HepG2 (cell line): ENCODE data around the gene HDLBP. TPM values are rescaled to one million over a fixed set of nuclear protein-coding genes. Genes with fewer than 3 reads are reported as not detected.
A peak's percentile ranks its signal among the peaks of the same experiment; 100 is the strongest.

Experiments used
- ARID2 ChIP-seq: sonication (generic); formaldehyde crosslinking; IDR thresholded peaks from 2 replicates; pipeline ENCODE4 v1.8.1; 2022; ENCODE audit warnings: mild to moderate bottlenecking, missing genetic modification reagents, borderline replicate concordance
- DNMT3B ChIP-seq: conservative IDR thresholded peaks from 2 replicates; pipeline ENCODE4 v1.6.1; 2016; ENCODE audit warnings: missing biosample characterization, control low read depth
- FOXA3 ChIP-seq: IDR thresholded peaks from 2 replicates; pipeline ENCODE4 v1.6.1; 2016; ENCODE audit warnings: missing genetic modification reagents, missing compliant biosample characterization
- FOXM1 ChIP-seq: sonication (generic); formaldehyde crosslinking; IDR thresholded peaks from 2 replicates; pipeline ENCODE4 v1.5.0; 2020; ENCODE audit warnings: missing genetic modification reagents
- HNRNPL ChIP-seq: fragments of 200-400 bp; formaldehyde crosslinking; IDR thresholded peaks from 2 replicates; pipeline ENCODE4 v1.6.1; 2017; ENCODE audit warnings: mild to moderate bottlenecking, low read depth, low read length
- IKZF4 ChIP-seq: sonication (generic); formaldehyde crosslinking; IDR thresholded peaks from 2 replicates; pipeline ENCODE4 v1.5.1; 2020; ENCODE audit warnings: borderline replicate concordance, mild to moderate bottlenecking, low read depth, missing genetic modification reagents; ENCODE audit errors: not compliant biosample characterization
- JUNB ChIP-seq: sonication (generic); formaldehyde crosslinking; IDR thresholded peaks from 2 replicates; pipeline ENCODE4 v1.8.0; 2022; ENCODE audit warnings: missing genetic modification reagents, mild to moderate bottlenecking, borderline replicate concordance
- KAT7 ChIP-seq: IDR thresholded peaks from 2 replicates; pipeline ENCODE4 v1.6.1; 2018; ENCODE audit warnings: borderline replicate concordance, missing compliant biosample characterization
- KDM1A ChIP-seq: IDR thresholded peaks from 2 replicates; pipeline ENCODE4 v1.6.1; 2016; ENCODE audit warnings: missing compliant biosample characterization
- KLF6 ChIP-seq: IDR thresholded peaks from 2 replicates; pipeline ENCODE4 v1.8.0; 2016; ENCODE audit warnings: missing biosample characterization, missing genetic modification reagents
- NFKBIZ ChIP-seq: IDR thresholded peaks from 2 replicates; pipeline ENCODE4 v1.6.1; 2018; ENCODE audit warnings: missing genetic modification reagents, missing compliant biosample characterization
- NR2F2 ChIP-seq: IDR thresholded peaks from 2 replicates; pipeline ENCODE4 v1.6.1; 2012; ENCODE audit warnings: low read depth, inconsistent platforms, borderline replicate concordance
- REPIN1 ChIP-seq: sonication (generic); formaldehyde crosslinking; IDR thresholded peaks from 2 replicates; pipeline ENCODE4 v1.8.0; 2022; ENCODE audit warnings: missing genetic modification reagents, low read depth, mild to moderate bottlenecking, borderline replicate concordance
- SIX1 ChIP-seq: sonication (generic); formaldehyde crosslinking; IDR thresholded peaks from 2 replicates; pipeline ENCODE4 v1.4.0; 2020; ENCODE audit warnings: missing genetic modification reagents, borderline replicate concordance
- SMYD3 ChIP-seq: sonication (generic); formaldehyde crosslinking; IDR thresholded peaks from 2 replicates; pipeline ENCODE4 v1.8.1; 2023; ENCODE audit warnings: mild to moderate bottlenecking, missing genetic modification reagents
- SNRNP70 ChIP-seq: fragments of 200-400 bp; formaldehyde crosslinking; IDR thresholded peaks from 2 replicates; pipeline ENCODE4 v1.6.1; 2017; ENCODE audit warnings: mild to moderate bottlenecking, low read depth, low read length, moderate library complexity
- SYNCRIP ChIP-seq: fragments of 200-400 bp; formaldehyde crosslinking; IDR thresholded peaks from 2 replicates; pipeline ENCODE4 v1.6.1; 2018; ENCODE audit warnings: mild to moderate bottlenecking, low read depth, low read length; ENCODE audit not compliant: insufficient read depth
- ZFAT ChIP-seq: sonication (generic); formaldehyde crosslinking; conservative IDR thresholded peaks from 2 replicates; pipeline ENCODE4 v1.8.1; 2023; ENCODE audit warnings: missing genetic modification reagents, inconsistent platforms
- ZIK1 ChIP-seq: sonication (generic); formaldehyde crosslinking; IDR thresholded peaks from 2 replicates; pipeline ENCODE4 v1.5.0; 2020; ENCODE audit warnings: mild to moderate bottlenecking, low read depth, missing genetic modification reagents, borderline replicate concordance
- ZNF354B ChIP-seq: sonication (generic); formaldehyde crosslinking; IDR thresholded peaks from 2 replicates; pipeline ENCODE4 v1.8.0; 2022; ENCODE audit warnings: mild to moderate bottlenecking, missing genetic modification reagents
- ZSCAN21 ChIP-seq: sonication (generic); formaldehyde crosslinking; IDR thresholded peaks from 2 replicates; pipeline ENCODE4 v1.8.0; 2022; ENCODE audit warnings: mild to moderate bottlenecking, missing genetic modification reagents, moderate library complexity, borderline replicate concordance
- polyA plus RNA-seq, 8 experiments: library from polyadenylated mRNA; depleted of rRNA in 3 of 8; stranded (reverse) in 7 of 8; unstranded in 1 of 8; fragments of >200 nt; fragmentation: Illumina TruSeq in 4 of 8; extraction: Trizol in 4 of 8; gene quantifications; 2 replicates each; pipeline versions ENCODE4 v1.2.1 to v1.2.3, GENCODE V29; 2011 to 2016; ENCODE audit warnings: low read depth in 4 of 8, missing spikeins in 1 of 8, mixed read lengths in 1 of 8; ENCODE audit not compliant: insufficient read depth in 1 of 8
- total RNA-seq, 5 experiments: library from RNA; depleted of rRNA; stranded (reverse); fragments of >200 nt; fragmentation: Illumina TruSeq; extraction: Trizol; gene quantifications; 2 replicates each; pipeline ENCODE4 v1.2.3, GENCODE V29; 2016; ENCODE audit warnings: low read depth in 1 of 5
- TF ChIP-seq, protein P1 (sequence below), 2 experiments: fragments of 450-650 bp in 1 of 2; sonication (generic) in 1 of 2; formaldehyde crosslinking; IDR thresholded peaks; 2 replicates each; pipeline versions ENCODE4 v1.5.0 to v1.8.0; 2020 to 2022; ENCODE audit warnings: mild to moderate bottlenecking in 1 of 2, missing genetic modification reagents in 1 of 2
- TF ChIP-seq, protein P2 (sequence below): sonication (generic); formaldehyde crosslinking; IDR thresholded peaks from 2 replicates; pipeline ENCODE4 v1.8.0; 2022; ENCODE audit warnings: mild to moderate bottlenecking, missing genetic modification reagents, moderate library complexity
- TF ChIP-seq, protein P3 (sequence below): sonication (generic); formaldehyde crosslinking; IDR thresholded peaks from 2 replicates; pipeline ENCODE4 v1.4.0; 2020; ENCODE audit warnings: low read depth, missing genetic modification reagents
- TF ChIP-seq, protein P4 (sequence below): sonication (generic); formaldehyde crosslinking; IDR thresholded peaks from 2 replicates; pipeline ENCODE4 v1.8.0; 2022; ENCODE audit warnings: missing genetic modification reagents, mild to moderate bottlenecking, borderline replicate concordance

HDLBP gene
- total and polyA plus RNA-seq, 2 of the 13 experiments (the other 11 are each of a cell fraction or from before 2014, with no cell fraction given), result 464 to 707 TPM

DNA sequence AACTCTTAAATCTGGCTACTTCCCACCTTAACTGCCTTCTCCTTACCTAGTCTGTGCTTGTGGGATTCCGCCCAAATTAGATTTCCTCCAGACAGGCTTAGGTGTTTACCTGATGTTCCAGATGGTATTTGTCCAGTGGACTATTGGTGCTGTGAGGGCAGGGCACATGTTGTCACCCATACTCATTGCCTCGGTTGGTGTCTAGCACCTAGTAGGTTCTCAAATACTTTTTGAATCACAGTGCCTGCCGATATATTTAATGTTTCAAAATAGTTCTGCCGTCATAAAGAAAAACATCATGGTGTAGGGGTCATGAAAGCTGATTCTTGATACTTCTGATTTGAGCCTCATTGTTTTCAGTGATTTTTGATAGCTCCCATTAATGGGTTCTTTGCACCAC, 1.4 kb upstream of the HDLBP start (continued):
- TF ChIP-seq, protein P1, sequence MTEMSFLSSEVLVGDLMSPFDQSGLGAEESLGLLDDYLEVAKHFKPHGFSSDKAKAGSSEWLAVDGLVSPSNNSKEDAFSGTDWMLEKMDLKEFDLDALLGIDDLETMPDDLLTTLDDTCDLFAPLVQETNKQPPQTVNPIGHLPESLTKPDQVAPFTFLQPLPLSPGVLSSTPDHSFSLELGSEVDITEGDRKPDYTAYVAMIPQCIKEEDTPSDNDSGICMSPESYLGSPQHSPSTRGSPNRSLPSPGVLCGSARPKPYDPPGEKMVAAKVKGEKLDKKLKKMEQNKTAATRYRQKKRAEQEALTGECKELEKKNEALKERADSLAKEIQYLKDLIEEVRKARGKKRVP (CRISPR knock-in tag; IDR thresholded peaks at IDR 0.05), result no peak
- no peak for TF ChIP-seq REPIN1 (CRISPR knock-in tag)
- peak; percentile 27; the same call in 1 of the 2 replicates for TF ChIP-seq KAT7 (CRISPR knock-in tag)
- TF ChIP-seq ZNF354B (CRISPR knock-in tag), result no peak
- no peak for TF ChIP-seq SYNCRIP
- TF ChIP-seq ARID2 (CRISPR knock-in tag), result 0 out of 2 replicates have a peak, but pooled peaks have one; percentile 78
- no peak for TF ChIP-seq NR2F2
- TF ChIP-seq ZSCAN21 (CRISPR knock-in tag), result 0 out of 2 replicates have a peak, but pooled peaks have one; percentile 0
- TF ChIP-seq JUNB (CRISPR knock-in tag), result no peak
- TF ChIP-seq ZFAT, result no peak
- peak; percentile 23; the same call in 1 of the 2 replicates for TF ChIP-seq FOXA3 (CRISPR knock-in tag)
- no peak for TF ChIP-seq SIX1 (CRISPR knock-in tag)
- TF ChIP-seq IKZF4 (CRISPR knock-in tag), result no peak
- TF ChIP-seq SNRNP70, result no peak
- TF ChIP-seq DNMT3B (CRISPR knock-in tag), result no peak
- no peak for TF ChIP-seq FOXM1 (CRISPR knock-in tag)
- TF ChIP-seq, protein P2, sequence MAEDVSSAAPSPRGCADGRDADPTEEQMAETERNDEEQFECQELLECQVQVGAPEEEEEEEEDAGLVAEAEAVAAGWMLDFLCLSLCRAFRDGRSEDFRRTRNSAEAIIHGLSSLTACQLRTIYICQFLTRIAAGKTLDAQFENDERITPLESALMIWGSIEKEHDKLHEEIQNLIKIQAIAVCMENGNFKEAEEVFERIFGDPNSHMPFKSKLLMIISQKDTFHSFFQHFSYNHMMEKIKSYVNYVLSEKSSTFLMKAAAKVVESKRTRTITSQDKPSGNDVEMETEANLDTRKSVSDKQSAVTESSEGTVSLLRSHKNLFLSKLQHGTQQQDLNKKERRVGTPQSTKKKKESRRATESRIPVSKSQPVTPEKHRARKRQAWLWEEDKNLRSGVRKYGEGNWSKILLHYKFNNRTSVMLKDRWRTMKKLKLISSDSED, result no peak
- TF ChIP-seq KLF6, result no peak
- TF ChIP-seq, protein P3, sequence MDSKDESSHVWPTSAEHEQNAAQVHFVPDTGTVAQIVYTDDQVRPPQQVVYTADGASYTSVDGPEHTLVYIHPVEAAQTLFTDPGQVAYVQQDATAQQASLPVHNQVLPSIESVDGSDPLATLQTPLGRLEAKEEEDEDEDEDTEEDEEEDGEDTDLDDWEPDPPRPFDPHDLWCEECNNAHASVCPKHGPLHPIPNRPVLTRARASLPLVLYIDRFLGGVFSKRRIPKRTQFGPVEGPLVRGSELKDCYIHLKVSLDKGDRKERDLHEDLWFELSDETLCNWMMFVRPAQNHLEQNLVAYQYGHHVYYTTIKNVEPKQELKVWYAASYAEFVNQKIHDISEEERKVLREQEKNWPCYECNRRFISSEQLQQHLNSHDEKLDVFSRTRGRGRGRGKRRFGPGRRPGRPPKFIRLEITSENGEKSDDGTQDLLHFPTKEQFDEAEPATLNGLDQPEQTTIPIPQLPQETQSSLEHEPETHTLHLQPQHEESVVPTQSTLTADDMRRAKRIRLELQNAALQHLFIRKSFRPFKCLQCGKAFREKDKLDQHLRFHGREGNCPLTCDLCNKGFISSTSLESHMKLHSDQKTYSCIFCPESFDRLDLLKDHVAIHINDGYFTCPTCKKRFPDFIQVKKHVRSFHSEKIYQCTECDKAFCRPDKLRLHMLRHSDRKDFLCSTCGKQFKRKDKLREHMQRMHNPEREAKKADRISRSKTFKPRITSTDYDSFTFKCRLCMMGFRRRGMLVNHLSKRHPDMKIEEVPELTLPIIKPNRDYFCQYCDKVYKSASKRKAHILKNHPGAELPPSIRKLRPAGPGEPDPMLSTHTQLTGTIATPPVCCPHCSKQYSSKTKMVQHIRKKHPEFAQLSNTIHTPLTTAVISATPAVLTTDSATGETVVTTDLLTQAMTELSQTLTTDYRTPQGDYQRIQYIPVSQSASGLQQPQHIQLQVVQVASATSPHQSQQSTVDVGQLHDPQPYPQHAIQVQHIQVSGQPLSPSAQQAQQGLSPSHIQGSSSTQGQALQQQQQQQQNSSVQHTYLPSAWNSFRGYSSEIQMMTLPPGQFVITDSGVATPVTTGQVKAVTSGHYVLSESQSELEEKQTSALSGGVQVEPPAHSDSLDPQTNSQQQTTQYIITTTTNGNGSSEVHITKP, result no peak
- TF ChIP-seq ZIK1 (CRISPR knock-in tag), result no peak
- TF ChIP-seq HNRNPL, result no peak
- no peak; the same call in 1 of the 2 replicates for TF ChIP-seq NFKBIZ
- peak; percentile 52; the same call in 1 of the 2 replicates for TF ChIP-seq SMYD3
- TF ChIP-seq, protein P4, sequence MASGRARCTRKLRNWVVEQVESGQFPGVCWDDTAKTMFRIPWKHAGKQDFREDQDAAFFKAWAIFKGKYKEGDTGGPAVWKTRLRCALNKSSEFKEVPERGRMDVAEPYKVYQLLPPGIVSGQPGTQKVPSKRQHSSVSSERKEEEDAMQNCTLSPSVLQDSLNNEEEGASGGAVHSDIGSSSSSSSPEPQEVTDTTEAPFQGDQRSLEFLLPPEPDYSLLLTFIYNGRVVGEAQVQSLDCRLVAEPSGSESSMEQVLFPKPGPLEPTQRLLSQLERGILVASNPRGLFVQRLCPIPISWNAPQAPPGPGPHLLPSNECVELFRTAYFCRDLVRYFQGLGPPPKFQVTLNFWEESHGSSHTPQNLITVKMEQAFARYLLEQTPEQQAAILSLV (CRISPR knock-in tag), result no peak
- TF ChIP-seq KDM1A, result no peak
